OCI-LY3 (cell line): Measurements from ENCODE around the gene AOAH.

Experiments used
- CTCF ChIP-seq: fragments of 200-600, 300-600 bp; sonication (generic); IDR thresholded peaks from 2 replicates; pipeline ENCODE4 v1.5.1; 2014; ENCODE audit warnings: antibody characterized with exemption, low read length, low read depth
- EZH2phosphoT487 ChIP-seq: fragments of 200-600 bp; shearing (Covaris generic); IDR thresholded peaks from 2 replicates; pipeline ENCODE4 v1.6.1; 2018; ENCODE audit warnings: antibody characterized with exemption, mixed run types, low read depth

- TF ChIP-seq CTCF (no peak), EZH2phosphoT487 (no peak)
Measured at GRCh38 chr7:36629351-36629750, 94.9 kb downstream of the AOAH start.
